Liver (tissue), 9 donors: Measurements from ENCODE around the gene ZNF548. TPM values are rescaled to one million over a fixed set of nuclear protein-coding genes. Genes with fewer than 3 reads are reported as not detected.
A peak's percentile ranks its signal among the peaks of the same experiment; 100 is the strongest.

Source experiments
- DNase-seq: peaks from one replicate; pipeline ENCODE4 v3.0.0-alpha.2; 2017; ENCODE audit warnings: low spot score
- H3K27ac ChIP-seq, 2 donors: one replicate each; pipeline ENCODE4 v1.7.0; 2013; ENCODE audit warnings: inconsistent platforms in 2 of 2, low read length in 2 of 2, control low read depth in 1 of 2, low read depth in 1 of 2, mild to moderate bottlenecking in 1 of 2
- H3K27me3 ChIP-seq, 4 donors: one replicate each; pipeline versions ENCODE4 v1.6.1 to v1.7.0; 2013; ENCODE audit warnings: low read length in 3 of 4, inconsistent platforms in 1 of 4, mild to moderate bottlenecking in 1 of 4, moderate library complexity in 1 of 4; ENCODE audit not compliant: control insufficient read depth in 4 of 4, insufficient read depth in 4 of 4
- H3K36me3 ChIP-seq, 4 donors: one replicate each; pipeline versions ENCODE4 v1.6.1 to v1.7.0; 2013; ENCODE audit warnings: low read length in 3 of 4, mild to moderate bottlenecking in 3 of 4, low read depth in 1 of 4, moderate library complexity in 1 of 4; ENCODE audit not compliant: control insufficient read depth in 4 of 4, insufficient read depth in 3 of 4
- H3K4me1 ChIP-seq, 4 donors: one replicate each; pipeline versions ENCODE4 v1.6.1 to v1.7.0; 2013; ENCODE audit warnings: low read length in 3 of 4, mild to moderate bottlenecking in 3 of 4, moderate library complexity in 1 of 4; ENCODE audit not compliant: control insufficient read depth in 4 of 4, insufficient read depth in 4 of 4
- H3K4me3 ChIP-seq, 3 donors: one replicate each; pipeline versions ENCODE4 v1.6.1 to v1.7.0; 2013; ENCODE audit warnings: low read length in 3 of 3, control low read depth in 1 of 3, low read depth in 1 of 3, mild to moderate bottlenecking in 1 of 3
- H3K9ac ChIP-seq, 2 donors: one replicate each; pipeline ENCODE4 v1.7.0; 2013; ENCODE audit warnings: low read length in 2 of 2, mild to moderate bottlenecking in 2 of 2, moderate library complexity in 2 of 2, control low read depth in 1 of 2, low read depth in 1 of 2
- H3K9me3 ChIP-seq, 4 donors: one replicate each; pipeline versions ENCODE4 v1.6.1 to v1.7.0; 2013; ENCODE audit warnings: low read length in 3 of 4; ENCODE audit not compliant: control insufficient read depth in 4 of 4
- EGR1 ChIP-seq, 2 donors: IDR thresholded peaks; 2 replicates each; pipeline ENCODE4 v1.6.1; 2016 to 2018; ENCODE audit warnings: antibody characterized with exemption in 2 of 2, low read depth in 2 of 2
- FOXA1 ChIP-seq: IDR thresholded peaks from 2 replicates; pipeline ENCODE4 v1.6.1; 2016; ENCODE audit warnings: antibody characterized with exemption
- FOXA2 ChIP-seq: IDR thresholded peaks from 2 replicates; pipeline ENCODE4 v1.6.1; 2016; ENCODE audit warnings: antibody characterized with exemption
- GABPA ChIP-seq, 2 donors: IDR thresholded peaks in 1 of 2; conservative IDR thresholded peaks in 1 of 2; 2 replicates each; pipeline ENCODE4 v1.6.1; 2016; ENCODE audit warnings: antibody characterized with exemption in 2 of 2, mild to moderate bottlenecking in 1 of 2, moderate library complexity in 1 of 2
- HNF4A ChIP-seq, 2 donors: conservative IDR thresholded peaks; 2 replicates each; pipeline ENCODE4 v1.6.1; 2016; ENCODE audit warnings: antibody characterized with exemption in 2 of 2, mild to moderate bottlenecking in 2 of 2
- NR2F2 ChIP-seq: IDR thresholded peaks from 2 replicates; pipeline ENCODE4 v1.6.1; 2016; ENCODE audit warnings: antibody characterized with exemption
- RAD21 ChIP-seq, 2 donors: IDR thresholded peaks; 2 replicates each; pipeline ENCODE4 v1.6.1; 2016; ENCODE audit warnings: antibody characterized with exemption in 2 of 2, mild to moderate bottlenecking in 2 of 2
- RXRA ChIP-seq, 2 donors: IDR thresholded peaks; 2 replicates each; pipeline ENCODE4 v1.6.1; 2017 to 2018; ENCODE audit warnings: antibody characterized with exemption in 2 of 2, mild to moderate bottlenecking in 1 of 2
- SP1 ChIP-seq: IDR thresholded peaks from 2 replicates; pipeline ENCODE4 v1.6.1; 2018; ENCODE audit warnings: antibody characterized with exemption, mild to moderate bottlenecking
- TAF1 ChIP-seq: conservative IDR thresholded peaks from 2 replicates; pipeline ENCODE4 v1.6.1; 2016; ENCODE audit warnings: antibody characterized with exemption, mild to moderate bottlenecking
- YY1 ChIP-seq: IDR thresholded peaks from 2 replicates; pipeline ENCODE4 v1.6.1; 2016; ENCODE audit warnings: antibody characterized with exemption, mild to moderate bottlenecking
- WGBS: extraction: QIAGEN DNeasy Blood & Tissue Kit; methylation state at CpG from one replicate; pipeline ENCODE4 v1.1.7; 2013; 5-methylcytosine and 5-hydroxymethylcytosine counted together
- polyA plus RNA-seq, 2 donors: library from polyadenylated mRNA; stranded (reverse) in 1 of 2; unstranded in 1 of 2; fragments of 200-250 nt in 1 of 2; fragments of >200 nt in 1 of 2; fragmentation: Nextera tagmentation in 1 of 2; extraction: Ambion mirVana in 1 of 2; gene quantifications; one replicate each; pipeline versions ENCODE4 v1.2.1 to v1.2.3, GENCODE V29; 2013 to 2015
- total RNA-seq, 2 donors: library from RNA; depleted of rRNA; stranded (reverse); fragments of >200 nt; gene quantifications; one replicate each; pipeline ENCODE4 v1.2.3, GENCODE V29; 2014
- TF ChIP-seq, protein P1 (sequence below): IDR thresholded peaks from 2 replicates; pipeline ENCODE4 v1.6.1; 2016; ENCODE audit warnings: antibody characterized with exemption
- TF ChIP-seq, protein P2 (sequence below): IDR thresholded peaks from 2 replicates; pipeline ENCODE4 v1.6.1; 2016; ENCODE audit warnings: antibody characterized with exemption
- TF ChIP-seq, protein P3 (sequence below): IDR thresholded peaks from 2 replicates; pipeline ENCODE4 v1.6.1; 2016; ENCODE audit warnings: antibody characterized with exemption
- TF ChIP-seq, protein P4 (sequence below): fragments of 150-350 bp; IDR thresholded peaks from 2 replicates; pipeline ENCODE4 v1.5.1; 2017; ENCODE audit warnings: improper control_type of control experiment, low read depth, low read length; ENCODE audit not compliant: missing input control
- donor health status: healthy.
- donor health status: healthy.
- donor health status: healthy.
- donor health status: healthy.
- donor health status: healthy.

Gene ZNF548
- total and polyA plus RNA-seq, 4 donors: 1.8 to 13.9 (median 5.3) TPM

DNA sequence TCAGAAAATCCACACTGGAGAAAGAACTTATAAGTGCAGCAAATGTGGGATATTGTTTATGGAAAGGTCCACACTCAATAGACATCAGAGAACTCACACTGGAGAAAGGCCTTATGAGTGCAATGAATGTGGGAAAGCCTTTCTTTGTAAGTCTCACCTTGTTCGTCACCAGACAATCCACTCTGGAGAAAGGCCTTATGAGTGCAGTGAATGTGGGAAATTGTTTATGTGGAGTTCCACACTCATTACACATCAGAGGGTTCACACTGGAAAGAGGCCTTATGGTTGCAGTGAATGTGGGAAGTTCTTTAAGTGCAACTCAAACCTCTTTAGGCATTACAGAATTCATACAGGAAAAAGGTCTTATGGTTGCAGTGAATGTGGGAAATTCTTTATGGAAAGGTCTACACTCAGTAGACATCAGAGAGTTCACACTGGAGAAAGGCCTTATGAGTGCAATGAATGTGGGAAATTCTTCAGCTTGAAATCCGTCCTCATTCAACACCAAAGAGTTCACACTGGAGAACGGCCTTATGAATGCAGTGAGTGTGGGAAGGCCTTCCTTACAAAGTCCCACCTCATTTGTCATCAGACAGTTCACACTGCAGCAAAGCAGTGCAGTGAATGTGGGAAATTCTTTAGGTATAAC is 12.0 kb upstream of the ZNF548 start:
- peak overlapping the region in 2 of 3 donors; percentile 44 to 55 for H3K4me3 ChIP-seq
- no peak for TF ChIP-seq TAF1
- TF ChIP-seq EGR1 (IDR thresholded peaks at IDR 0.05; ENCODE audit: low read depth in 2 of 2): no peak
- TF ChIP-seq YY1: no peak
- no peak for TF ChIP-seq RAD21 (IDR thresholded peaks at IDR 0.05)
- TF ChIP-seq FOXA1: no peak
- TF ChIP-seq RXRA (IDR thresholded peaks at IDR 0.05): no peak
- no peak for TF ChIP-seq NR2F2
- TF ChIP-seq, protein P1, sequence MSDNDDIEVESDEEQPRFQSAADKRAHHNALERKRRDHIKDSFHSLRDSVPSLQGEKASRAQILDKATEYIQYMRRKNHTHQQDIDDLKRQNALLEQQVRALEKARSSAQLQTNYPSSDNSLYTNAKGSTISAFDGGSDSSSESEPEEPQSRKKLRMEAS: no peak
- TF ChIP-seq, protein P2, sequence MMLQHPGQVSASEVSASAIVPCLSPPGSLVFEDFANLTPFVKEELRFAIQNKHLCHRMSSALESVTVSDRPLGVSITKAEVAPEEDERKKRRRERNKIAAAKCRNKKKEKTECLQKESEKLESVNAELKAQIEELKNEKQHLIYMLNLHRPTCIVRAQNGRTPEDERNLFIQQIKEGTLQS: no peak
- TF ChIP-seq HNF4A (conservative IDR thresholded peaks at IDR 0.05): no peak
- TF ChIP-seq, protein P3, sequence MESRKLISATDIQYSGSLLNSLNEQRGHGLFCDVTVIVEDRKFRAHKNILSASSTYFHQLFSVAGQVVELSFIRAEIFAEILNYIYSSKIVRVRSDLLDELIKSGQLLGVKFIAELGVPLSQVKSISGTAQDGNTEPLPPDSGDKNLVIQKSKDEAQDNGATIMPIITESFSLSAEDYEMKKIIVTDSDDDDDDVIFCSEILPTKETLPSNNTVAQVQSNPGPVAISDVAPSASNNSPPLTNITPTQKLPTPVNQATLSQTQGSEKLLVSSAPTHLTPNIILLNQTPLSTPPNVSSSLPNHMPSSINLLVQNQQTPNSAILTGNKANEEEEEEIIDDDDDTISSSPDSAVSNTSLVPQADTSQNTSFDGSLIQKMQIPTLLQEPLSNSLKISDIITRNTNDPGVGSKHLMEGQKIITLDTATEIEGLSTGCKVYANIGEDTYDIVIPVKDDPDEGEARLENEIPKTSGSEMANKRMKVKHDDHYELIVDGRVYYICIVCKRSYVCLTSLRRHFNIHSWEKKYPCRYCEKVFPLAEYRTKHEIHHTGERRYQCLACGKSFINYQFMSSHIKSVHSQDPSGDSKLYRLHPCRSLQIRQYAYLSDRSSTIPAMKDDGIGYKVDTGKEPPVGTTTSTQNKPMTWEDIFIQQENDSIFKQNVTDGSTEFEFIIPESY: no peak
- no peak for TF ChIP-seq SP1
- TF ChIP-seq GABPA (IDR thresholded peaks at IDR 0.05 in 1 of 2, conservative IDR thresholded peaks at IDR 0.05 in 1 of 2): no peak
- TF ChIP-seq, protein P4, sequence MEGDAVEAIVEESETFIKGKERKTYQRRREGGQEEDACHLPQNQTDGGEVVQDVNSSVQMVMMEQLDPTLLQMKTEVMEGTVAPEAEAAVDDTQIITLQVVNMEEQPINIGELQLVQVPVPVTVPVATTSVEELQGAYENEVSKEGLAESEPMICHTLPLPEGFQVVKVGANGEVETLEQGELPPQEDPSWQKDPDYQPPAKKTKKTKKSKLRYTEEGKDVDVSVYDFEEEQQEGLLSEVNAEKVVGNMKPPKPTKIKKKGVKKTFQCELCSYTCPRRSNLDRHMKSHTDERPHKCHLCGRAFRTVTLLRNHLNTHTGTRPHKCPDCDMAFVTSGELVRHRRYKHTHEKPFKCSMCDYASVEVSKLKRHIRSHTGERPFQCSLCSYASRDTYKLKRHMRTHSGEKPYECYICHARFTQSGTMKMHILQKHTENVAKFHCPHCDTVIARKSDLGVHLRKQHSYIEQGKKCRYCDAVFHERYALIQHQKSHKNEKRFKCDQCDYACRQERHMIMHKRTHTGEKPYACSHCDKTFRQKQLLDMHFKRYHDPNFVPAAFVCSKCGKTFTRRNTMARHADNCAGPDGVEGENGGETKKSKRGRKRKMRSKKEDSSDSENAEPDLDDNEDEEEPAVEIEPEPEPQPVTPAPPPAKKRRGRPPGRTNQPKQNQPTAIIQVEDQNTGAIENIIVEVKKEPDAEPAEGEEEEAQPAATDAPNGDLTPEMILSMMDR: no peak
- H3K27me3 ChIP-seq: no peaks in the 10 kb centered on the region
- DNase-seq: no peak
- WGBS: 96% methylated on average over 3 of the region's 3 CpGs
- H3K9ac ChIP-seq: no peak overlapping the region
- peaks cover 2 to 34% (median 28%) of the 10 kb centered on the region in 4 donors for H3K36me3 ChIP-seq
- no peak overlapping the region for H3K27ac ChIP-seq
- H3K4me1 ChIP-seq: no peaks in the 10 kb centered on the region
- peaks cover 26 to 61% (median 44%) of the 10 kb centered on the region in 4 donors for H3K9me3 ChIP-seq

DNA sequence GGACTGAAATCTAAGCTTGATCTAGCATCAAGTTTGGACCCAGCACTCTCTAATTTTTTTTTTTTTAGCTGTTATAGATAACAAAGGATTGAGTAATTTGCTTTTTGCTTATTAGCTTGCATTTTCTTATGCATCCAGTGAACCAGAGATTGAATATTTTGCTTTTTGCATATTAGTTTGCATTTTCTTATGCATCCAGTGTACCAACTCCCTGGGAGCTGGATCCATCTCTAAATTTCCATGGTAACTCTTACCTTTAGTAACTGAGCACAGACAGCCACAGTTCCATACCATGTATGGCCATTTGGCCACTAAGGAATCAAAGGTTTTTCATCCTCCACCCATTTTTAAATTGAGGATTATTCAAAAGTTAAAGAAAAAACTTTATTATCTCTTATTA is 8.7 kb upstream of the ZNF548 start:
- H3K27ac ChIP-seq: no peak overlapping the region
- H3K9me3 ChIP-seq: peaks cover 21 to 51% (median 36%) of the 10 kb centered on the region in 4 donors
- peaks cover 0 to 21% (median 17%) of the 10 kb centered on the region in 4 donors for H3K36me3 ChIP-seq
- no peak for DNase-seq
- H3K4me1 ChIP-seq: no peaks in the 10 kb centered on the region
- H3K4me3 ChIP-seq: peak overlapping the region in 1 of 3 donors; percentile 26
- no peak for TF ChIP-seq TAF1
- TF ChIP-seq, protein P2: no peak
- no peak for TF ChIP-seq EGR1 (IDR thresholded peaks at IDR 0.05; ENCODE audit: low read depth in 2 of 2)
- no peak for TF ChIP-seq SP1
- TF ChIP-seq, protein P4: no peak
- TF ChIP-seq YY1: no peak
- TF ChIP-seq FOXA2: no peak
- no peak for TF ChIP-seq FOXA1
- TF ChIP-seq NR2F2: no peak
- no peak overlapping the region for H3K9ac ChIP-seq
- H3K27me3 ChIP-seq: no peaks in the 10 kb centered on the region
